ENCODE results near the gene PITPNM3.

- TF ChIP-seq, protein P1, sequence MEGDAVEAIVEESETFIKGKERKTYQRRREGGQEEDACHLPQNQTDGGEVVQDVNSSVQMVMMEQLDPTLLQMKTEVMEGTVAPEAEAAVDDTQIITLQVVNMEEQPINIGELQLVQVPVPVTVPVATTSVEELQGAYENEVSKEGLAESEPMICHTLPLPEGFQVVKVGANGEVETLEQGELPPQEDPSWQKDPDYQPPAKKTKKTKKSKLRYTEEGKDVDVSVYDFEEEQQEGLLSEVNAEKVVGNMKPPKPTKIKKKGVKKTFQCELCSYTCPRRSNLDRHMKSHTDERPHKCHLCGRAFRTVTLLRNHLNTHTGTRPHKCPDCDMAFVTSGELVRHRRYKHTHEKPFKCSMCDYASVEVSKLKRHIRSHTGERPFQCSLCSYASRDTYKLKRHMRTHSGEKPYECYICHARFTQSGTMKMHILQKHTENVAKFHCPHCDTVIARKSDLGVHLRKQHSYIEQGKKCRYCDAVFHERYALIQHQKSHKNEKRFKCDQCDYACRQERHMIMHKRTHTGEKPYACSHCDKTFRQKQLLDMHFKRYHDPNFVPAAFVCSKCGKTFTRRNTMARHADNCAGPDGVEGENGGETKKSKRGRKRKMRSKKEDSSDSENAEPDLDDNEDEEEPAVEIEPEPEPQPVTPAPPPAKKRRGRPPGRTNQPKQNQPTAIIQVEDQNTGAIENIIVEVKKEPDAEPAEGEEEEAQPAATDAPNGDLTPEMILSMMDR (IDR thresholded peaks at IDR 0.05): no peak
- TF ChIP-seq POLR2A (IDR thresholded peaks at IDR 0.05): no peak
Observed at GRCh38 chr17:6474376-6474775, 82.0 kb downstream of the PITPNM3 start.
